ENCODE results near the gene ACSF3. TPM values are rescaled to one million over a fixed set of nuclear protein-coding genes. Genes with fewer than 3 reads are reported as not detected.

ACSF3 gene
- total RNA-seq, 4 donors from 2014 or later: 94.6 to 120 (median 108) TPM

DNA sequence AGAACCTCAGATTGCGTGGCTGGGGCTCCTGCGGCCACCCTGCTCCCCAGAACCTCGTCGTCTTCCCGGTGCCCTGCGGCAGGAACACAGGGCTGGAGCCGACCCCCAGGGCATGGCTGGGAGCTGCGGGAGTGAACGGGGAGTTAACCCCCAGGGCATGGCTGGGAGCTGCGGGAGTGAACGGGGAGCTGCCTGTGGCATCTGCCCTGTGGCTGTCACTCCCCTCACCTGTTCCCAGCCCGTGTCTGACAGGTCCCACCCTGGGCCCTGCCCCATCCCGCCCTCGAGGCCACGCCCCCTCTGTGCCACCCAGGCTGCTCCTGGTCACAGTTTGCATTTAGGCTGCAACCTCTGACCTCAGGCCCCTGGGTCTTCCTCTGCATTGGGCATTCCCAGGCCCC, 39.4 kb upstream of the ACSF3 start:
- Histone ChIP-seq H3K27ac (no peak overlapping the region), H3K27me3 (no peaks in the 10 kb centered on the region), H3K36me3 (no peaks in the 10 kb centered on the region), H3K9me3 (no peaks in the 10 kb centered on the region), H3K4me1 (no peaks in the 10 kb centered on the region), H3K4me3 (no peak overlapping the region)
- no peak for TF ChIP-seq POLR2A (IDR thresholded peaks at IDR 0.05)
- TF ChIP-seq, protein P1, sequence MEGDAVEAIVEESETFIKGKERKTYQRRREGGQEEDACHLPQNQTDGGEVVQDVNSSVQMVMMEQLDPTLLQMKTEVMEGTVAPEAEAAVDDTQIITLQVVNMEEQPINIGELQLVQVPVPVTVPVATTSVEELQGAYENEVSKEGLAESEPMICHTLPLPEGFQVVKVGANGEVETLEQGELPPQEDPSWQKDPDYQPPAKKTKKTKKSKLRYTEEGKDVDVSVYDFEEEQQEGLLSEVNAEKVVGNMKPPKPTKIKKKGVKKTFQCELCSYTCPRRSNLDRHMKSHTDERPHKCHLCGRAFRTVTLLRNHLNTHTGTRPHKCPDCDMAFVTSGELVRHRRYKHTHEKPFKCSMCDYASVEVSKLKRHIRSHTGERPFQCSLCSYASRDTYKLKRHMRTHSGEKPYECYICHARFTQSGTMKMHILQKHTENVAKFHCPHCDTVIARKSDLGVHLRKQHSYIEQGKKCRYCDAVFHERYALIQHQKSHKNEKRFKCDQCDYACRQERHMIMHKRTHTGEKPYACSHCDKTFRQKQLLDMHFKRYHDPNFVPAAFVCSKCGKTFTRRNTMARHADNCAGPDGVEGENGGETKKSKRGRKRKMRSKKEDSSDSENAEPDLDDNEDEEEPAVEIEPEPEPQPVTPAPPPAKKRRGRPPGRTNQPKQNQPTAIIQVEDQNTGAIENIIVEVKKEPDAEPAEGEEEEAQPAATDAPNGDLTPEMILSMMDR (IDR thresholded peaks at IDR 0.05): no peak
- DNase-seq: no peak

DNA sequence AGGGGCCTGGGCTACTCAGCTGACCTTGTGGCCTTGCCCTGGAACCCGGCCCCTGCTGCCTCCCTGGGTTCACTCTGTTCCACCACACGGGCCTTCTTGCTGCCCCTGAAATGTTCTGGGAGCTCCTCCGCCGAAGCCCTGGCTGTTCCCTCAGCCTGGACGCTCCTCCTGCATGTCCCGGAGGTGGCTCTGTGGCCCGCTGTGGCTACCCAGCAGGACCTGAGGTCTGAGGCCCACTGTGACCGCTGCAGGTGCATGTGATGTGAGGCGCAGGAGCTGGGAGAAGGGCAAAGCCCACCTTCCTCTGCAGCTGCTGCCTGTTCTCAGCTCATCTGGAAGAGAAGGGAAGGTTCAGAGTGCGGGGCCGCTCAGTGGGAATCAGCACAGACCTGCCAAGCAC, 38.9 kb upstream of the ACSF3 start:
- no peak for DNase-seq
- no peak overlapping the region for H3K4me3 ChIP-seq
- H3K9me3 ChIP-seq: no peaks in the 10 kb centered on the region
- no peaks in the 10 kb centered on the region for H3K4me1 ChIP-seq
- no peaks in the 10 kb centered on the region for H3K27me3 ChIP-seq
- H3K27ac ChIP-seq: no peak overlapping the region
- no peaks in the 10 kb centered on the region for H3K36me3 ChIP-seq
- TF ChIP-seq, protein P1 (IDR thresholded peaks at IDR 0.05): no peak
- TF ChIP-seq POLR2A (IDR thresholded peaks at IDR 0.05): no peak

DNA sequence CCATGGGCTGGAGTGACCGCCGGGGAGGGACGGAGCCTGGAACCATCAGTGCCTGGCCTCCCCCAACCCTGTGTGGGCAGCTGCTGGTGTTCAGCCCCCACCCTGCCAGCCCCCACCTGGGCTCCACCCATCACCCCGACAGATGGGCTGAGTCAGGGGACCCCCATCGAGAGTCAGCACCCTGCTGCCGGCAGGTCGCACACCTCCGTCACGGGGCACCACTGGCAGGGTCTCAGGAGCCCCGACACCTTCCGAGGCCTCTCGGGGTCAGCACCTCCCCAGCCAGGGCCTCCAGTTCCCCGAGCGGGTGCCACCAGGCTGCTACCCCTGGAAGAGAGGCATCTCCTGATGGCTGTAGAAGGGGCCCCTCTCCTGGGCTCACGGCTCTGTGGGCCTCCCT, 38.3 kb upstream of the ACSF3 start:
- Histone ChIP-seq H3K27ac (no peak overlapping the region), H3K4me3 (no peak overlapping the region), H3K4me1 (no peaks in the 10 kb centered on the region), H3K9me3 (no peaks in the 10 kb centered on the region), H3K27me3 (no peaks in the 10 kb centered on the region), H3K36me3 (no peaks in the 10 kb centered on the region)
- TF ChIP-seq POLR2A (IDR thresholded peaks at IDR 0.05): no peak
- TF ChIP-seq, protein P1 (IDR thresholded peaks at IDR 0.05): no peak
- DNase-seq: no peak

DNA sequence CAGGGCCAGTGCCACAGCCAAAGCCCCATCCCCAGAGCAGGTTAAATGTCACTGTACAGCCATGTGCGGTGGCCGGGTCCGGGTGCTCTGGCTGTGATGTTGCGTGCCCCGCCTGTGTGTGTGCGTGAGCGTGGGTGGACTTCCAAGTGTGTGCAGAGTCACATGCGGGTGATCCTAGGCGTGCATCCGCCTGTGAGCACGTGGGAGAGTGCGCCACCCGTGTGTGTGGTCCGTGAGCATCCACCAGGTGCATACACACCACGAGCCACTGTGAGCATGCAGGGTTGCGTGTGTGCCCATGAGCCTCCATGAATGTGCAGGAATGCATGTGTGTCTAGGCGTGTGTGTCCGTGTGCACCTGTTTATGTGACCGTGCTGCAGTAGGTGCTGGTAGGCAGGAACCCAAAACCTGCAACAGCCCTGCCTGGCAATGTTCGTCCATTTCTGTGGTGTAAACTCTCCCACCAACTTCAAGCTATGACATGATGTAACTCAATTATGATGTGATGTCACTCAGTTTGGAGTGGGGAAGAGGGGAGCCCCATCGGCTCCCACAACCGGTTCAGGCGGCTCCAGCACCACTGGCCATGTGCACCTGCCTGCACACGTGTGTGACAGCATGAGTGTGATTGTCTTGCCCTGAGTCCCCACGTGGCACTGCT, 37.6 kb upstream of the ACSF3 start:
- H3K27ac ChIP-seq: no peak overlapping the region
- no peak for DNase-seq
- TF ChIP-seq, protein P1 (IDR thresholded peaks at IDR 0.05): no peak
- TF ChIP-seq POLR2A (IDR thresholded peaks at IDR 0.05): no peak
- no peaks in the 10 kb centered on the region for H3K9me3 ChIP-seq
- no peak overlapping the region for H3K4me3 ChIP-seq
- H3K36me3 ChIP-seq: no peaks in the 10 kb centered on the region
- no peaks in the 10 kb centered on the region for H3K27me3 ChIP-seq
- H3K4me1 ChIP-seq: no peaks in the 10 kb centered on the region

GRCh38 chr16:89056592-89056991, 37.1 kb upstream of the ACSF3 start:
- Histone ChIP-seq H3K4me3 (no peak overlapping the region), H3K9me3 (no peaks in the 10 kb centered on the region), H3K36me3 (no peaks in the 10 kb centered on the region), H3K27me3 (no peaks in the 10 kb centered on the region), H3K27ac (no peak overlapping the region), H3K4me1 (peaks cover 0 to 2% (median 0%) of the 10 kb centered on the region in 4 donors)
- TF ChIP-seq POLR2A (IDR thresholded peaks at IDR 0.05): no peak
- TF ChIP-seq, protein P1 (IDR thresholded peaks at IDR 0.05): no peak
- no peak for DNase-seq

DNA sequence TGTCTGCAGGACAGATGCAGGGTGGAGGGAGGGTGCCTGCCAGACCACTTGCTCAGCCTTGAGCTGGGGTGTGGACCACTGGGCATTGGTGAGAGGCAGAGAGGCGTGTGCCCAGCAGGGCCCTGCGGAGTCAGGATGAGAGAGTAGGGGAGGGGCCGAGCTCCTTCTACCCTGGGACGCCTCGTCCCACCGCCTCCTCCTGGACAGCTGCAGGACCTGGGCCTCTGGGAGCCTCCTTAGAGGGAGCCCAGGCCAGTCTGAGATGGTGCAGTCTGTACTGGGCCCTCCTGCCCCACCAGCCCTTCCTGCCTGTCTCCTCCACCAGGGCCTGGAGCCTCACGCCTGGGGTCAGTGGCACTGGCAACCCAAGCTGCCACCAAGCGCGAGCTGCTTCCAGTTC, 35.9 kb upstream of the ACSF3 start:
- Histone ChIP-seq H3K4me3 (no peak overlapping the region), H3K9me3 (no peaks in the 10 kb centered on the region)

More for the DNA sequence above, 35.9 kb upstream of the ACSF3 start:
- Histone ChIP-seq H3K27ac (no peak overlapping the region), H3K27me3 (no peaks in the 10 kb centered on the region), H3K4me1 (peaks cover 0 to 10% (median 3%) of the 10 kb centered on the region in 4 donors), H3K36me3 (no peaks in the 10 kb centered on the region)
- no peak for TF ChIP-seq POLR2A (IDR thresholded peaks at IDR 0.05)
- TF ChIP-seq, protein P1 (IDR thresholded peaks at IDR 0.05): no peak
- no peak for DNase-seq
